GM18505 (cell line): ENCODE measurements around the gene TCF4.
A peak's percentile ranks its signal among the peaks of the same experiment; 100 is the strongest.

Experiments
- ATAC-seq: cut with Tn5 transposase; IDR thresholded peaks from one replicate; pipeline ENCODE4 v1.9.1; 2021; ENCODE audit not compliant: unreplicated experiment
- POLR2A ChIP-seq: IDR thresholded peaks from 4 replicates; pipeline ENCODE4 v1.6.1; 2011; ENCODE audit warnings: borderline replicate concordance; ENCODE audit not compliant: insufficient read depth, insufficient read length; ENCODE audit errors: extremely low read depth

The TCF4 gene

DNA sequence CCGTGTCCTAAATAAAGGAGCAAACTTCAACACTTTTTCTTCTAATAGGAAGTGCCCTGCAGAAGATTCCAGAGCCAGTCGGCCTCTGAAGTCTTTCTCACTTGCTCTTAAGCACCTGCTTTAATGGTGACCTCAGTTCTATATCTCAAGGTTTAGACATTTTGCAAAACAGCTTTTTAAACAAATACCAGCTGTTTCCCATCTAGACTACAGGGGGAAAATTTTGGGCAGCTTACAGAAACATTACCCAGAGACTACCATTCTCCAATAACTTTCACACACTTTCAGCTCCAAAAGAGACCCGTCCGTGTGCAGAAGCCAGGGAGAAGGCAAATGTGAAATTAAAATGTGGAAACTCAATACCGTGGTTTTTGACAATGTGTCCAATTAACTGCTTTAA, 343.4 kb downstream of the TCF4 start:
- ATAC-seq, result no peak

GRCh38 chr18:55243857-55244256, 344.1 kb downstream of the TCF4 start:
- no peak for ATAC-seq

More for the DNA sequence above, 343.4 kb downstream of the TCF4 start:
- no peak for TF ChIP-seq POLR2A

DNA sequence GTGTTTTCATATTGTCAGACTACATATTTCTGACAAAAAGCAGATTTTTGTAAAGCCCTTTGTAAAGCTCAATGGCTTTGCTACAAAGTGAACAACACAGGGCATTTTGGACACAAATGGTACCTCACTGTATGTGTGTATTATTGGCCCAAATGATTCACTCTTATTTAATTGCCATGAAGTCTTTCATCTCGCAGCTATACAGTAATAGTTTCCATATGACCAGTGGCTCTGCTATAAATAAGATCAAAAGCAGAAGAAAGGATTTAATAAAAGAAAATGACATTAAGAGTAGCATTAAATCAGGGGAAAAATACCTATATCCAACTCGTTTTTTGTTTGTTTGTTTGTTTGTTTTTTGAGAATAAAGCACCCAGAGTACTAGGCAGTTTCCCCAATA, 344.7 kb downstream of the TCF4 start:
- no peak for TF ChIP-seq POLR2A
- ATAC-seq, result no peak

More at GRCh38 chr18:55243857-55244256, 344.1 kb downstream of the TCF4 start:
- TF ChIP-seq POLR2A, result no peak

DNA sequence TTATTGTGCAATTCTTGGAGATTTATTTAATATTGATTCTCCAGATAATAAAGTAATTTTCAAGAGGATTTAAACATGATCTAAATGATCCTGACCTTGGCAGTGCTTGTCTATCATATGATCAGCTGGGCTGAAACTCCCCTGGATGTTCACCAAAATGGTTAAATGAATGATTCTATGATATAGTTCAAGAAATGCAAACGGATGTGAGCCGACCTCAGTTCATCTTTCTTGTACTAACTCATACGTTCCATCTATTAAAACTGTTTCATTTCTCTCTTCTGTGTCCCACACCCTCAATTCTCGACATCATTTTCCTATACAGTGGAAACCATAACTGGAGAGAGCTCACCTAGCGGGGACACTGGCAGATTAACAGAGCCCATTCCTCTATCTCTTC, 347.0 kb downstream of the TCF4 start:
- no peak for ATAC-seq
- no peak for TF ChIP-seq POLR2A

DNA sequence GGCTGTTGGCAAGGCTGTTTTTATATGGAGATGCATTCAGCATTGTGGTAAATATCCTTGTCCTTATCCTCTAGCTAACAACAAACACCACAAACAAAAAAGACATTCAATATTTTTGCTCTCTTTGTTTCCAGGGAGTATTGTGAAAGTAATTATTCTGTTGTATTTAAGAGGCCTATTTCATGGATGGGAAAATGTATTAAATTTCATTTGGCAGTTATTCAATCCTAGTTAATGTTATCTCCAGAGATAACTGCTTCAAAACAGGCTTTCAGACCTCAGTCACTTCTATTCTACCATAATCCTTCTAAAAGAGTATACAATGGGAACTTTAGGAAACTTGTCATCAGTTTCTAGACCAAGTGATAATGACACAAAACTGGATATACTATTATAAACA, 348.3 kb downstream of the TCF4 start:
- no peak for TF ChIP-seq POLR2A
- ATAC-seq, result no peak

DNA sequence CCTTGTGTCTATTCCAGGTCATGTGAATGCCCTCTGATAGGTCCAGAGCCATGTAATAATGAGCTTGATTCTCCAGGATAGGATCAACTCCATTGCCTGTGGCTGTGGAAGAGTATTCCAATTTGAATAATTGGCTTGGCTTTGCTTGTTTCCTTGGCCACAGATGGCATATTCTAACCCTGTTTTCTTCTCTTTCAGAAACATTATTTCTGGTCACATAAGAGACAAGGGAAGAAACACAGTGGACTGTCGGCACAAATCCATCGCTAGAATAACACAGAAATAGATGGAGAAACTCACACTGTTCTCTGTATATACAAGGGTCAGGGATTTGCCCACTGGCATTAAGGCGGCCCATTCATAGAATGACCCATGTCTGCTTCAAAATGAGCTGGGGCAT, 350.3 kb downstream of the TCF4 start:
- TF ChIP-seq POLR2A, result no peak
- ATAC-seq, result no peak

- ATAC-seq, result peak; percentile 59
- TF ChIP-seq POLR2A, result no peak
These were observed 351.7 kb downstream of the TCF4 start for GRCh38 chr18:55236150-55236931.

DNA sequence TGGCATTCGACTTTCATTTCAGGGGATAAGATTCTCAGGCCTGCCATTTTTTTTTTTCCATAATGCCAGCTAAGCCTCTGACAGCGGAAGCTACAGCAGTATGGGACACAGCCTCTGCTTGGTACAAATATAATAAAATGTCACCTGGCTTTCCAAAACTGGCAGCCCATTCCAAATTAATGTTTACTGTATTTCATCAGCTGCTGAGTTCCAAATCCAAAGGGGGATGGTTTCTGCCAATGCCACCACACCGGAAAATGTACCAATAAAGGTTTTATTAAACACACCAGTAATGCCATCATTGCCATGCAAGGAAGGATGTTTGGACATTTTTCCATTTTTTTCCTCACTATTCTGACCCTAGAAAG, 352.9 kb downstream of the TCF4 start:
- no peak for TF ChIP-seq POLR2A
- no peak for ATAC-seq

GRCh38 chr18:55234366-55235093, 353.5 kb downstream of the TCF4 start:
- TF ChIP-seq POLR2A, result no peak
- peak; percentile 80 for ATAC-seq

DNA sequence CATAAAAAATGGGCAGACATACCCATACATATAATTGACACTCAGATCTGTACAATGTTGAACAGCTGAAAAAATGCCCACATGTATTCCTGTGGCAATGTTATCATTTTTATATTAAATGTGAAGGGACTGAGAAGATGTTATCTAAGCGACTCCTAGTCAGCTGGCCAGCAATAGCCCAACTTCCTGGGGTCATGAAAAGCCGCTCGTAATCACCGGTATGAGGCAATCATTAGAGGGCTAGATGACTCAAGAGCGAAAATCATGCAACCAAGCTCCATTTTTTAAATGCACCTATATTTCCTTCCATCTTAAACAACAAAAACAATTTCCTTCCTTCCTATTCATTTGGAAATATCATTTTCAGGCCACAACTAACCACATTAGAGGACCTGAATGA, 354.1 kb downstream of the TCF4 start:
- no peak for ATAC-seq
- TF ChIP-seq POLR2A, result no peak

DNA sequence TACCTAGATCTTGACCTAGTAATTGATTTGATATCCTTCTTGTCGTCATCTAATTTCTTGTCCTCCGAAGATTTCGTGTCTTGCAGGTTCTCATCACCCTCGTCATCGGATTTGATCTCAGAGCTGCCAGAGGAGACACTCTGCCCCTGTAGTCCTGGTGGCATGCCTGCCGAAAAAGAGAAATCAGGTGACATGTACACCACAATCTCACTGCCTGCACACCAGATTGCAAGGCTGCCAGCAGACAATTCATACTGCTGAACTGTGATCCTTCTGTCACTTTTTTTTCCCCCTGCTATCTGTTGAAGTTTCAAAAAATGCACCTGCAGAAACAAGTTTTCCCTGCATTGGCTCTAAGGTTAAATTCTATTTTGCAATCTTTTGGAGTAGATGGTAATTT, 355.5 kb downstream of the TCF4 start:
- no peak for TF ChIP-seq POLR2A
- ATAC-seq, result no peak

- ATAC-seq, result no peak
- TF ChIP-seq POLR2A, result no peak
These were observed 358.3 kb downstream of the TCF4 start for GRCh38 chr18:55229682-55230081.

- no peak for ATAC-seq
- TF ChIP-seq POLR2A, result no peak
These were observed 359.3 kb downstream of the TCF4 start for GRCh38 chr18:55228707-55229106.

DNA sequence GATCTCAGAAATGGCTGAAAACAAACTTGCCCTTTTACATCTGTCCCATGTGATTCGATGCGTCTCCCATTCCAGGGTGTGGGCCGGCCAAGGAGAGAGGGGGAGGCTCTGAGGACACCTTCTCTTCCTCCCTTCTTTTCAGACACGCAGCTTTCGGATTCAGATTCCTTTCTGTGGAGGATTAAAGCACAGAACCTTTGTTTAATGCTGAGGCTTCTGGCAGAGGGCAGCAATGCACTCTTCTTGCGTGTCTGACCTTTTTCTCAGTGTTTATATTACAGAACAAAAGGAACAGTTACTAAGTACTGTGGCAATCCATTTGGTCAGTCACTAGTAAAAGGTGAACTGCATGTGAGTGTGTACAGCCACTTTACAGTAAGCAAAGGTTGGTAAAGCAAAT, 359.8 kb downstream of the TCF4 start:
- TF ChIP-seq POLR2A, result no peak
- no peak for ATAC-seq
